C4-2B (cell line): ENCODE results near the gene DYRK1A.

Source experiments
- CTCF ChIP-seq: fragments of 450-650 bp; conservative IDR thresholded peaks from 2 replicates; pipeline ENCODE4 v1.5.1; 2017; ENCODE audit warnings: mild to moderate bottlenecking
- ZFX ChIP-seq: fragments of 450-650 bp; IDR thresholded peaks from 2 replicates; pipeline ENCODE4 v1.6.1; 2017

- no peak for TF ChIP-seq CTCF
- TF ChIP-seq ZFX, result peak; percentile 76
Measured at GRCh38 chr21:37365517-37366481, 774 bp upstream of the DYRK1A start.
